ENCODE results near the gene GNRHR. TPM values are rescaled to one million over a fixed set of nuclear protein-coding genes. Genes with fewer than 3 reads are reported as not detected.

The GNRHR gene
- total RNA-seq, 1 experiment from 2014 or later: not detected

- BruUV-seq (replicated peaks): no TSS peak
- Mint-ChIP-seq H3K27ac (ENCODE audit: low read depth, unreplicated experiment) (no peak overlapping the region), H3K4me3 (ENCODE audit: unreplicated experiment) (no peak overlapping the region), H3K36me3 (ENCODE audit: insufficient read depth, unreplicated experiment) (peaks cover 20% of the 10 kb centered on the region), H3K4me1 (ENCODE audit: insufficient read depth, unreplicated experiment) (peaks cover 14% of the 10 kb centered on the region), H3K27me3 (ENCODE audit: insufficient read depth, unreplicated experiment) (no peaks in the 10 kb centered on the region), H3K9me3 (ENCODE audit: unreplicated experiment) (no peaks in the 10 kb centered on the region)
- TF ChIP-seq CTCF (IDR thresholded peaks at IDR 0.05; ENCODE audit: unreplicated experiment): no peak
- intact Hi-C loops (cut with micrococcal nuclease): no loop called here
- CTCF ChIA-PET: interaction anchor here (0.6 to 1.5 kb wide), 7 partner anchors 8 to 427 kb away, joined by 3 to 4 read pairs (median 4); no protein-coding TSS in a partner anchor
- DNase-seq (ENCODE audit: unreplicated experiment): no peak
- POLR2A ChIA-PET: interaction anchor here (1.2 to 1.3 kb wide), 2 partner anchors 13 to 15 kb away, joined by 3 read pairs; no protein-coding TSS in a partner anchor
Measured at GRCh38 chr4:67714955-67715354, 39.2 kb downstream of the GNRHR start.

GRCh38 chr4:67714248-67714583 is 40.0 kb downstream of the GNRHR start:
- BruUV-seq (replicated peaks): no TSS peak
- intact Hi-C loops (cut with micrococcal nuclease): no loop called here
- no peak for DNase-seq (ENCODE audit: unreplicated experiment)
- no peaks in the 10 kb centered on the region for H3K9me3 Mint-ChIP-seq (ENCODE audit: unreplicated experiment)
- POLR2A ChIA-PET: interaction anchor here (0.6 to 1.3 kb wide), 2 partner anchors 15 to 485 kb away, joined by 3 read pairs; no protein-coding TSS in a partner anchor
- H3K27me3 Mint-ChIP-seq (ENCODE audit: insufficient read depth, unreplicated experiment): no peaks in the 10 kb centered on the region
- no peak overlapping the region for H3K4me3 Mint-ChIP-seq (ENCODE audit: unreplicated experiment)
- no peak overlapping the region for H3K27ac Mint-ChIP-seq (ENCODE audit: low read depth, unreplicated experiment)
- no peak for TF ChIP-seq CTCF (IDR thresholded peaks at IDR 0.05; ENCODE audit: unreplicated experiment)
- peaks cover 20% of the 10 kb centered on the region for H3K36me3 Mint-ChIP-seq (ENCODE audit: insufficient read depth, unreplicated experiment)
- CTCF ChIA-PET: interaction anchor here (0.6 to 1.5 kb wide), 5 partner anchors 9 to 362 kb away, joined by 3 to 5 read pairs (median 4); no protein-coding TSS in a partner anchor
- H3K4me1 Mint-ChIP-seq (ENCODE audit: insufficient read depth, unreplicated experiment): peaks cover 14% of the 10 kb centered on the region

- Mint-ChIP-seq H3K27ac (ENCODE audit: low read depth, unreplicated experiment) (no peak overlapping the region), H3K4me1 (ENCODE audit: insufficient read depth, unreplicated experiment) (peaks cover 14% of the 10 kb centered on the region), H3K9me3 (ENCODE audit: unreplicated experiment) (no peaks in the 10 kb centered on the region), H3K36me3 (ENCODE audit: insufficient read depth, unreplicated experiment) (peaks cover 15% of the 10 kb centered on the region), H3K4me3 (ENCODE audit: unreplicated experiment) (no peak overlapping the region), H3K27me3 (ENCODE audit: insufficient read depth, unreplicated experiment) (no peaks in the 10 kb centered on the region)
- no peak for TF ChIP-seq CTCF (IDR thresholded peaks at IDR 0.05; ENCODE audit: unreplicated experiment)
- ChIA-PET CTCF (interaction anchor here (0.6 to 1.5 kb wide), 6 partner anchors 10 to 363 kb away, joined by 3 to 5 read pairs (median 4); no protein-coding TSS in a partner anchor), POLR2A (interaction anchor here (0.6 to 1.4 kb wide), 3 partner anchors 12 to 484 kb away, joined by 3 to 5 read pairs (median 3); partner anchors contain the start of gene UBA6)
- intact Hi-C loops (cut with micrococcal nuclease): no loop called here
- no peak for DNase-seq (ENCODE audit: unreplicated experiment)
- no TSS peak for BruUV-seq (replicated peaks)
Measured at GRCh38 chr4:67713529-67714247, 40.5 kb downstream of the GNRHR start.

- BruUV-seq (replicated peaks): no TSS peak
- H3K27me3 Mint-ChIP-seq (ENCODE audit: insufficient read depth, unreplicated experiment): no peaks in the 10 kb centered on the region
- H3K9me3 Mint-ChIP-seq (ENCODE audit: unreplicated experiment): no peaks in the 10 kb centered on the region
- ChIA-PET POLR2A (interaction anchor here (1.4 kb wide), 1 partner anchor 12 kb away, joined by 5 read pairs; the partner anchor contains the start of gene UBA6), CTCF (interaction anchor here (0.9 to 1.5 kb wide), 3 partner anchors 11 to 19 kb away, joined by 3 to 4 read pairs (median 4); no protein-coding TSS in a partner anchor)
- intact Hi-C loops (cut with micrococcal nuclease): no loop called here
- H3K27ac Mint-ChIP-seq (ENCODE audit: low read depth, unreplicated experiment): no peak overlapping the region
- H3K4me3 Mint-ChIP-seq (ENCODE audit: unreplicated experiment): no peak overlapping the region
- no peak for DNase-seq (ENCODE audit: unreplicated experiment)
- peaks cover 14% of the 10 kb centered on the region for H3K36me3 Mint-ChIP-seq (ENCODE audit: insufficient read depth, unreplicated experiment)
- no peak for TF ChIP-seq CTCF (IDR thresholded peaks at IDR 0.05; ENCODE audit: unreplicated experiment)
- H3K4me1 Mint-ChIP-seq (ENCODE audit: insufficient read depth, unreplicated experiment): peaks cover 14% of the 10 kb centered on the region
Measured at GRCh38 chr4:67712650-67713528, 41.3 kb downstream of the GNRHR start.
